ENCODE results near the gene MTRR.

MTRR gene

DNA sequence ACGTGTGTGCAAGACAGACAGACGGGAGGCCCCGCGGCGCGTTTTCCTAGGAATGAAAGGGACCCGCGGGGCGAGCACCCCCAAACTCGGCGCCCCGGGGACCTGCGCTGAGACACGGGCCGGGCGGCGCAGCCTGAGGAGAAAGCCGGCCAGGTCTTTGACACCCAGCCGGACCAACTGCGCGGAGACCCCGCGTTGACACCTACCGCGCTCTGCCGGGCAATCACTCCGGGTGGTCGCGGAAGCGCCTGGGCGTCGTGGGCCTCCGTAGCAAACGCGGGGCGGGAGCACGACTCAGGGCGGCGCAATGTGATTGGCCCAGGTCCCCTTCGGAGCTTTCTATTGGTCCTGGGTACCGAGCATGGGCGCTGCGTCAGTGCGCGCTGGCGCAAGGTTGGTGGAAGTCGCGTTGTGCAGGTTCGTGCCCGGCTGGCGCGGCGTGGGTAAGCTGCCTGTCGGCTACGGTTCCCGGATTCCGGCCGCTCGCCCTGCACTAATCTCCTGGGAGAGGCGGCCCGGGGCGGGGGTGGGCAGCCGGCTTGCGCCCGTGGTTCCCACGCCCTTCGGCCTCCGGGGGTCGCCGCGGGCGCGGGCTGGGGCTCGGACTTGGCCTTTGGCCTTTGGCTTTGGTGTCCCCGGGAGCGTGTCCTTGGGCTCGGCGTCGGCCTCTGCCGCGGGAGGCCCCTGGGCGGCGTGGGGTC is at the start of gene MTRR, which contains the start of gene FASTKD3:
MTRR (plus strand) TSS at position 376 of the 701 bp plus-strand sequence. CDS start 1,647 bp downstream, outside the sequence.
FASTKD3 (minus strand) TSS at position 259 of the 701 bp plus-strand sequence. CDS start 948 bp downstream, outside the sequence.
- DNase-seq: peak; percentile 93

- DNase-seq: no peak
These were observed 46.5 kb upstream of the MTRR start for GRCh38 chr5:7822449-7822848.

DNA sequence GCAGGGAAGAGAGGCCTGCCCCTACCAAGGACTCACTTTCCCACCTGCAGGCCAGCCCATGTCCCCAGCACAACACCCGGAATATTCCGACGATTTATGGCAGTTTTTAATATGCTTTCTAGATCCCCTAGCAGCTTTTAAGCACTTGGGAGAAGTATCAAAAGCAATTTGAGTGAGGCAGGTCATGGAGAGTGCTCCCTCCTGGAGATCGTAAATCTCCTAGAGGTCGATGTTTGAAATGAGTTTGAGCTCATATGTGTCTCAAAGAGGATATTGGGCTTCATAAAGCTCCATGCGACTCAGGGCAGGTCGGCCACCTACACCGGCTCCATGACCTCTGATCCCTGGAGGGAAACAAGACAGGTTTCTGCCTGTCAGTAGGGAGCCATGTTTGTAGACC is 45.4 kb upstream of the MTRR start:
- DNase-seq: no peak

DNA sequence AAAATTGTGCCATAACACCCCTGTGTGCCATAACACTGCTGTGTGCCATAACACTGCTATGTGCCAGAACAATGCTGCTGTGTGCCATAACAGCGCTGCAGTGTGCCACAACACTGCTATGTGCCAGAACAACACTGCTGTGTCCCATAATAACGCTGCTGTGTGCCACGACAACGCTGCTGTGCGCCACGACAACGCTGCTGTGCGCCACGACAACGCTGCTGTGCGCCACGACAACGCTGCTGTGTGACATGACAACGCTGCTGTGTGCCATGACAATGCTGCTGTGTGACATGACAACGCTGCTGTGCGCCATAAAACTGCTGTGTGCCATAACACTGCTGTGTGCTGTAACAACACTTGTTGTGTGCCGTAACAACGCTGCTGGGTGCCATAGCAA is 44.0 kb upstream of the MTRR start:
- DNase-seq: no peak

DNA sequence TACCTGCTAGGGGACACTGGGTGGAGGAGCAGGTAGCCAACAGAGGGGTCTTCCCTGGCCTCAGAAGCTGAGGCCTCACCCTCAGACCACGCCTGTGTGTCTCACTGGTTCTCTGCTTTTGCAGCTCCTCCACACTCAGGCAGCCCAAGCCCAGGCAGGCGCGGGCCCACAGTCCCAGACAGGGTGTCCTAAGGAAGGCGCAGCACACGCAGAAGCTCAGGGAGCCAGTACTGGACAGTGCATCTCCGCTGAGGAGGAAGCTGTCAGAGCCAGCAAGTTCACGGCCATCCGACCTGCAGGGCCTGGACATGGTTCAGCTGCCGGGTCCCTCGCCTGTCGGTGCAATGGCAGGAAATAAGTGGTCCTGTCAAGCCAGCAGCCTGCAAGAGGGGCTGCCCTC is 43.3 kb upstream of the MTRR start:
- DNase-seq: no peak

GRCh38 chr5:7827610-7828009 is 41.3 kb upstream of the MTRR start:
- no peak for DNase-seq

DNA sequence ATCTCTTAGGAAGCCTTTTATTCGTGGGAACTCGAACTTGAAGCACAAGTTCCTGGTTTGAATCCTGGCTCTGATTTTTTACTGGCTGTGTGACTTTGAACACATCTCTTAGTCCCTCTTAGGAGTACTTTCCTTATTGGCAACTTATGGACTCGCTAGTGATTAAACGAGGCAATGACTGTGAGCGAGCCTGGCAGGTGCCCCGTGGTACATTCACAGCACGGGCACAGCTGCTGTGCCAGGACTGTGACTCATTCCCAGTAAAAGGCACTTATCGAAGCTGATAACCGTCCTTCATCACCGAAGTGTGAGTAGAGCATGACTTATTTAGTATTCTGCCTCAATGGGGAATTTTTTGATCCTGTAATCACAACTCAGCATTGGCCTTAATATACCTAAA is 40.7 kb upstream of the MTRR start:
- no peak for DNase-seq

- no peak for DNase-seq
These were observed 34.0 kb upstream of the MTRR start for GRCh38 chr5:7834982-7835381.

DNA sequence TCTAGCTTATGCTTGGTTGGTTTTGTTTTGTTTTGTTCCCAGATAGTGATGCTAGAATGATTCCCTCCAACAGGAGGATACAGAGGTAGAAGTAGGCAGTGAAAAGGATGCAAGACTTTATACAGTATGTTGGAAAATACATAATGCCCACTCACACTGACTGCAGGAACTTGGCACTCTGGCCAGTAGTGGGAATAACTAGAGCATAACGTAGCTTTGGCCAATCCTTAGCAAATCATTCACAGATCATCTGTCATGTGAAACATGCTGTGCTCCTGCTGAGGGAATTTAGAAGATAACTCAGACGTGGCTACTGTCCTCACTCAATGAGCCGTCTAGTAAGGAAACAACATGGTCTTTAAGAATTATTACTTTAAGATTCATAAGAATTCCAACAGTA is 31.5 kb upstream of the MTRR start:
- DNase-seq: no peak

DNA sequence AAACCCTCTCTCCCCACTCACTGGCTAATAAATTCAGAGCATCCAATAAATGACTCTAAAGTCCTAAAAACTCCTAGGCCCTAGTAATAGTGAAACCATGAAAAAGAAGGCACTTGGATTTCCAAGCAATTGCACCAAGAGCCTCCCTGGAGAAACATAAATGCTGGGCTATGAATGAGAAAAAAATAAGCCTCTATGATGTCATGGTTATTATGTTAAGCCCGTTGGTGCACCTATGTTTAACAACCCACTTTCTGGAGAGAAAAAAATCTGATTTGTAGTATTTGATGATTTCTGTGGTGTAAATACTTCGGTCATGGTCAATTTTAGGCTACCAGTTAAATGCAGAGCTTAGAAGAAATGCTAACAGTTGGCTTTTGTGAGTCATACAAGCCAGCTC is 26.4 kb upstream of the MTRR start:
- no peak for DNase-seq

DNA sequence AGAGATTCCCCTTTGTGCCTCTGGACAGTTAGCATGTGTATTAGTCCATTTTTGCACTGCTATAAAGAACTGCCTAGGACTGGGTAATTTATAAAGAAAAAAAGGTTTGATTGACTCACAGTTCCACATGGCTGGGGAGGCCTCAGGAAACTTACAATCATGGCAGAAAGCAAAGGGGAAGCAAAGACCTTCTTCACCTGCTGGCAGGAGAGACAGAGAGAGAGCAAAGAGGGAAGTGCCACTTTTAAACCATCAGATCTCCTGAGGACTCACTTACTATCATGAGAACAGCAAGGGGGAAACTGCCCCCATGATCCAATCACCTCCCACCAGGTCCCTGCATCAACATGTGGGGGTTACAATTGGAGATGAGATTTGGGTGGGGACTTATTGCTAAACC is 24.0 kb upstream of the MTRR start:
- DNase-seq: no peak

GRCh38 chr5:7845557-7845956 is 23.4 kb upstream of the MTRR start:
- no peak for DNase-seq

DNA sequence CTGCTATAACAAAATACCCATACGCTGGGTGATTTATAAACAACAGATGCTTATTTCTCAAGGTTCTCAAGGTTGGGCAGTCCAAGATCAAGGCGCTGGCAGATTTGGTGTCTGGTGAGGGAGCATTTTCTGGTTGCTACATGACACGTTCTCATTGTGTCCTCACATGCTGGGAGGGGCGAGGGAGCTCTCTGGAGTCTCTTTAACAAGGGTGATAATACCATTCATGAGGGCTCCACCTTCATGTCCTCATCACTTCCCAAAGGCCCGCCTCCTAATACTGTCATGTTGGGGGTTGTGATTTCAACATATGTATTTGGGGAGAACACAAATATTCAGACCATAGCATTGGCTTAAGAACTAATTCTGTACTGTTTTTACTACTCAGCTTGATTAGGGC is 22.6 kb upstream of the MTRR start:
- DNase-seq: no peak

DNA sequence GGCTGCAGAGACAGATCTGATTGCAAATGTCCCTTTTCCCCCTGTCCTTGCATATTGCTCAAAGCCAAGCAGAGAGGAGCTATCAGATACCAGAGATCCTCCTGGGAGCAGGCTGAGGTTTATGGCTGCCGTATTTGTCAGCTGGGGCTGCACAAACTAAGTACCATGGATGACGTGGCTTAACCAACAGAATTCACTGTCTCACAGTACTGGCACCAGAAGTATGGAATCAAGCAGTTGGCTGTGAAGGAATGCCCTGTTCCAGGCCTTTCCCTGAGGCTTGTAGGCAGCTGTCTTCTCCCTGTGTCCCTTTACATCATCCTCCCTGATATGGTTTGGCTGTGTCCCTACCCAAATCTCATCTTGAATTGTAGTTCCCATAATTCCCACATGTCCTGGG is 20.7 kb upstream of the MTRR start:
- no peak for DNase-seq

DNA sequence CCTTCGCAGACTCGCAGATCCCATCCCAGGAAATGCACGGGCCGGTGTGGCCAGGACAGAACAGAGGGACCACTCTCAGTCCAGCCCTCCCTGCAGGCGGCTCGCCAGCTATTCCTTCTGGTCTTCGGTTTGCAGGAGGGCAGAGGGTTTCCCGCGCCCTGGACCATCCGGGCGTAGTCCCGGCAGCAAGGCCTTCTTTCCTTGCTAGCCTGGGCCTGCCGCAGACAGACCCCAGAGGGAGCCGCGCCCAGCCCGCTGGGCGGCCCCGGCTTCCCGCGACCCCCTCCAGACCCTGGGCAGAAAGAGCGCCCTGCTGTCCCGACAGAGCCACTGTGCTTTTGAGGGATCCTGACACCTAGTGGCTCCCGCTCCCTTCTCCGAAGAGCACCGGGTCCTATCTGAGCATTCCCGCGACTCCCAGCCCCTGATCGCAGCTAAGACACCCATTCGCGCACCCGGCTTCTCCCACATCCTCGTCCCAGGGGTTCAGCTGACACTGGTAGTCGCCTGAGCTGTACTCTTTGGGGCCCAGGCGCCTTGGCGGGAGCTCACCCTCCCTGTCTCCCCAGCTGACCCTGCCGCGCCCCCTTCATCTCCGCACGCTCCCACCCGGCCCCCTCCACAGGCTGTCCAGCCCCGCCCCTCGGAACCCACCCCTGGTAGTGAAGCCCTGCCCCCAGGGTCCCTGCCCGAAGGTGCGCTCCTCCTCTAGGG is 19.1 kb upstream of the MTRR start:
- DNase-seq: peak; percentile 51

DNA sequence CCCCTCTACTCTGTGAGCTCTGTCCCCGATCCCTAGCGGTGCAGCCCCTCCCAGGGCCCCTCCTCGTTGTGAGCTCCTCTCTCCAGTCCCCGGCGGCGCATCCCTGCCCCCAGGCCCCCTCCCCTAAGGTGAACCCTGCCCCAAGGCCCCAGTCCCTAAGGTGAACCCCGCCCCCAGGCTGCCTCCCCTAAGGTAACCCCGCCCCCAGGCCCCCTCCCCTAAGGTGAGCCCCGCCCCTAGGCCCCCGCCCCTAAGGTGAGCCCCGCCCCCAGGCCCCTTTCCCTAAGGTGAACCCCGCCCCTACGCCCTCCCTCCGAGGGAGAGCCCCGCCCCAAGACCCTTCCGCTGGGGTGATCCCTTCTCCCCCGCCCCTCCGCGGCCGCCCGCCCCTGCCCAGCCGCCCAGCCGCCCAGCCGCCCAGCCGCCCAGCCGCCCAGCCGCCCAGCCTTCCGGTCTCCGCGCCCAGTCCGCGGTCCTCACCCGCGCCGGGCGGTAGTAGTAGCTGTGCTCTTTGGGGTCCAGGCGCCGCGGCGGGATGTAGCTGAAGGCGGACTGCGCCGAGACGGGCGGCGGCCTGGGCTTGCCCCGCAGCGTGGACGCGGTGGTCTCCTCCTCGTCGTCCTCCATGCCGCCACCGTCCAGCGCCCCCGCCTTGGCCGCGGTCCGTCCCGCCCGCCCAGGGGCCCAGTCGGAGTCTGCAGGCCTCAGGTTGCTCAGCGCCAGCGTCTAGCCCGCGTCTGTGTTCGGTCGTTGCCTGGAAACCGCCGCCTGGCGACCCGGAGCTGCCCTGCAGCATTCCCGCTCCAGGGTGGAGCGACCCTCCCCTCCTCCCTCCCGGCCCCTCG is 18.3 kb upstream of the MTRR start, which contains the start of gene CFAP90:
CFAP90 (minus strand) TSS at position 739 of the 845 bp plus-strand sequence; CDS start at position 627, 112 bp downstream.
- peak; percentile 76 for DNase-seq

- no peak for DNase-seq
These were observed 17.7 kb upstream of the MTRR start for GRCh38 chr5:7851240-7851592.

DNA sequence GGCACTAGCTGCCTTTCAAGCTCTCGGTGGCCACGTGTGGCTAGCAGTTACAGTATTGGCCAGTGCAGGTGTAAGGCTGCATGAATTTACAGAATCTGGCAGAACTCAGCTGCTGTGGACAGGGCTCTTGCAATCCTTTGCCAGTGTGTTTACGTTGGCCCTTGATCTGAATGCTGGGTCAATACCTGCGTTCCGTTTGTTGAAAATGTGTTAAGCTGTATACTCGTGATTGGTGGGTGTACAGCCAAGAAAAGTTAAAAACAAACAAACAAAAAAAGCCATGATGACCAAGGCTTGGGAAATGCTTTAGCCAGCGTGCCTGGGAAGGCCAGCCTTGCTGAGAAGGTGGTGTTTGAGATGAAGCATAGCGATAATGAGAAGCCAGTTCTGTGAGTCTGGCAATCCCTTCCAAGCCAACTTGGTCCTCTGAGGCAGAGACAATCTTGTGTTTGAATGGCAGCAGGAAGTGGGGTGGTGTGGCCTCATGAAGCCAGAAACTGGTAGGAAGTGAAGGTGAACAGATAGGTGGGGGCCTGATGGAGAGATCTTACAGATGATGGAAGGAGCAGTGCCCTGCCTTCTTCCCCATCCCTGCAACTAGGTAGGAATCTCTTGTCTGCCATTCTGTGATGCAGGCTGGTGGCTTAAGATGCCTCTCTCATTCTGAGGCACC is 17.2 kb upstream of the MTRR start:
- no peak for DNase-seq

DNA sequence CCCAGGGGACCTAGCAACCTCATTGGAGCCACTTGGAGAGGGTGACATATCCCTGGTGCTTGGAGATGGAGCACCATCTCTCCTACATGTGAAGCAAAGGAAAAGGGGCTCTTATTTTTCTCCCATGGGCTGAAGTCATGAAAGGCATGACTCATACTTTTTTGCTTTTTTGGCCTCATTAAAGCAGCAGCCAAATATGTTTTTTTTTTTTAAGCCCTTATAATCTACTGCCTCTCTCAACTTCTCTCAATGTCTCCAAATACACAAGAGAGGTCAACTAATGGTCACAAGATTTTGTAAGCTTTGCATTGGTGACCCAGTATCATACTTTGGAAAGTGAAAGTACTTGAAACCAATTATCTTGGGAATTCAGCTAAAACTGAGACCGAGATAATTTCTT is 16.4 kb upstream of the MTRR start:
- no peak for DNase-seq

- DNase-seq: no peak
These were observed 16.0 kb upstream of the MTRR start for GRCh38 chr5:7852988-7853387.

DNA sequence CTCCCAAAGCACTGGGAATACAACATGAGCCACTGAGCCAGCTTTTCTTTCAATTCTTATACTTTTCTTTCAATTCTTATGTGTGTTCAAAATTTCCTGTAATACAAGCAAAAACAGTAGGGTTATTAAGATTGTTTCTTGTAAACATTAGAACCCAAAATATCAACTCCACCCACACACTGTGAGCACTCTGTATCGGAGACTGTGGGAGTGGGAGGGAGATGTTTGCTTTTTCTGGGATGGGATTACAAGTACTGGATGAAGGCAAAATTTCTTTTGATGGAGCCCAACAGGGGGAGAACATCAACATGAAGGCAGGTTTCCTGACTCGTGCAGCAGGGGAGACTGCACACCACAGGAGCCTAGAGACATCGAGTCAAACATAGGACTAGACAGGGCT is 13.3 kb upstream of the MTRR start:
- no peak for DNase-seq

DNA sequence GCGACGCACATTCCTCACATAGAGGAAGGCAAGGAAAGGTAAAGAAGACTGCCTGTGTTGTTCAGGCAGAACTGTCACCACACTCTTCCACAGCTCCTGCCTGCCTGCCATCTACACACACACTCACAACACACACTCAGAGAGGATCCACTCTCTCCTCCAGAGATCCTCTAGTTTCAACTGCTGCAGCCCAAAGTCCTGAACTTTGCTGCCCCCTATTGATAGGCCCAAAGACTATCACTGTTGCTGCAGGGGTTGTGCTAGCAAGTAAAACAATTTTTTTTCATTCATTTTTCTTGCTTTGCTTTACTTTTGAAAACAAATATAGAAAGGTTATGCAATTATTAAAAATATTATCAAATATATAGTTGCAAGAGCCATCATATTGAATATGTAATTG is 12.1 kb upstream of the MTRR start:
- no peak for DNase-seq

DNA sequence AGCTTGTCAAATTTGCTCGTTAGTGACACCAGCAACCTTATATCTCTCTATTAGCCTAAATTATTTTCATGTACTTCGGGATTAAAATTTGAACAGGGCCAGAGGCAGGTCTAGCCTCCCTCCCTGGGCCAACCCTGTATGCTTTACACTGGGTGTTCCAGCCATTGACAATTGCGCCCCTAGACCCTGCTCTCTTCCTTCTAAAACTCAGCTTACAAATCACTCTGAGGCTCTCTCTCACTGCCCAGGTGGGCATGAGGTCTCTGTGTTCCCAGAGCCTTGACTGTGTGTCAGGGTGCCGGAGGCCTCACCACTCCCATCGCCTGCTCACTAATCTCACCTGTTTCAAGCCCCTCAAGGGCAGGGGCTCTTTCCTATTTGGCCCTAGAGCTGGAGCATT is 11.6 kb upstream of the MTRR start:
- DNase-seq: no peak
